HG03097 (cell line): Measurements from ENCODE around the gene VWA5B1.

ENCODE experiments used
- ATAC-seq: cut with Tn5 transposase; IDR thresholded peaks from one replicate; pipeline ENCODE4 v1.9.1; 2021; ENCODE audit not compliant: unreplicated experiment, low FRiP score

The VWA5B1 gene

DNA sequence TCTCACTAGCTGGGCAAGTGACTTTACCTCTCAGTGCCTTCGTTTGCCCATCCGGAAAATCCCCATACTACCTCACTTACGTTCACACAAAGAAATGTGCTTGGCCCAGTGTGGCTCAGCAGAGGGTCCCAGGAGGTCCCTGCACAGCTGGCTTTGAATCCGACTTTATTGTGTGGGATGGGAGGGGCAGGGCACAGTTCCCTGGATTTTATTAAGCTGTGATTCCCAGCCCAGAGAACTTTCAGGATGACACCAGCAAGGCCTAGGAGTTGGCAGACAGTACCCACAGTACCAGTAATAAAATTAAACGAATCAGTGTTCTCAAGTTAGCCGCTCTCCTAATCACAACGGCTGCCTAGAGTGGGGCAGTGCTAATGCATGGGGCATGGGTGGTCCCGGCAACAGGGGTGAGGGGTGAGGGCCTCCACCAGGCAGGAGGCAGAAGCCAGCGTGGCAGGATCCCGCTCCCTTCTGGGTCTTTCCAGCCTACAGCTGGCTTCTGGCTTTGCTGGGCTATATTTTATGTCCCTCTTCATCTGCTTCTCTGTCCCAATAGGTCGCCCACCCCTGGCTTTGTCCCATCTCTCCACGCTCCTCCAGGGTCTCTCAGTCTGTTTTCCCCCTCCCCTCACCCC, 74.9 kb downstream of the VWA5B1 start:
- ATAC-seq = no peak

DNA sequence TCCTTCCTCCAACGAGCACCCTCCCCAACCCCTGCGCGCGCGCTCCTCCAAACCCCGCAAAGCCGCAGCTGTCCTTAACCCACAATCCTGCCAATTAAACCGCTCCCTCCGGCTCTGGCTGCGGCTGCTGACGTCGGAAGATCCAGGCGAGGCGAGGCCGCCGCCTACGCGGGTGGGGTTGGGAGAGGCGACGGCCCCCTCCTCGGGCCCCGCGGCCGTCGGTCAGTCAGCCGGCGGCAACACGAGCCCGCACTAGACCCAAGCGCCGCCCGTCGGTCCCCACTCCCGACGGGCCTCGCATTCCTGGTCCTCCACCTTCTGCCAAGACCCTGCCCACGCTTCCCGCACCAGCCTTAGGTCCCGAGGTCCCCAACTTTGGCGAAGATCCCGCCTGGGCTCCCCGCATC, 75.4 kb downstream of the VWA5B1 start:
- ATAC-seq = no peak

DNA sequence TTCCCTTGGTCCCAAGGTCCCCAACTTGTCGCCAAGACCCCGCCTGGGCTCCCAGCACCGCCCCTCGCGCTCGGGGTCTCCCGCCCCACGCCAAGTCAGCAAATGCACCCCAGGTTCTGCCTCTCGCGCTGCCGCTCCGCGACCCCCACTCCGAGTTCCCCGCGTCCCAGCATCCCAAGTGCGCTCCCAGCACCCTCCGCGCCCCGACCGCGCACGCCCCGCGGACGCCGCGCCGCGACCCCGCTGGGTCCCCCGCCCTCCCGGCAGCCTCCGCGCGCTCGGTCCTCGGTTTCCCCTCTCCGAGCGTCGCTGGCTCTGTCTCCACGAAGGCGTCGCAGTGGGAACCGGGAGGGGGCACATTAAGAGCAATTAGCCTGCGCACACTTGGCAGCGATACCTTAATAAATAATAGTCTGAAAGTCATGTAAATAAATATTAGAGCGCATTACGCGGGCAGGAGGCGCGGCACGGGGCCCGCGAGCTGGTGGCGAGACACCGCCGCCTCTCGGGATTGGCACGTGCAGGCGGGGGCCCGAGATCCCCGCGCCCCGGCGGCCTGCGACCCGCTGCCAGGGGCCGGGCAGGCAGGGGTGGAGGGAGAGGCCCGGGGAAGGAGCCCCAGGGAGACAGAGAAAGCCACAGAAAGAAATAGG, 75.9 kb downstream of the VWA5B1 start:
- no peak for ATAC-seq

DNA sequence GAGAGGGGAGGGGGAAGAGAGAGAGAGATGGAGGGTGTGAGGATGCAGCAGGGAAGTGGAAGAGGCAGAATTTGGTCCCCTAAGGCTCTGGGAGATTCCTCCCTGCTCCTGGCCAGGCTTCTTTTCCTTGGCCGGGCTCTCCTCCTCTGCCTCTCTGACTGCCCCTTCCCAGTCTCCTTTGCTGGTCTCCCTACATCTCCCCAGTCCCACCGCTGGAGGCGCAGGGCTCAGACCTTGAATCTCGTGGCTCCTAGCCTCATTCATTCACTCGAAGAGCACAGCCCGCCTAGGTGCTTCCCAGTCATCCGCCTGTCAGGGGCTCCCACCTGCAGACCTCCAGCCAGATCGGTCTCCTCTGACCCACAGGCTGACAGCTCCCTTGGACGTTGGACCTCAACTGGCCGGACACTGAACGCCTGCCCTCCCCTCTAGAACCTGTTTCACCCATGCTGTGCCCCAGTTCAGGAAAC, 76.5 kb downstream of the VWA5B1 start:
- no peak for ATAC-seq

DNA sequence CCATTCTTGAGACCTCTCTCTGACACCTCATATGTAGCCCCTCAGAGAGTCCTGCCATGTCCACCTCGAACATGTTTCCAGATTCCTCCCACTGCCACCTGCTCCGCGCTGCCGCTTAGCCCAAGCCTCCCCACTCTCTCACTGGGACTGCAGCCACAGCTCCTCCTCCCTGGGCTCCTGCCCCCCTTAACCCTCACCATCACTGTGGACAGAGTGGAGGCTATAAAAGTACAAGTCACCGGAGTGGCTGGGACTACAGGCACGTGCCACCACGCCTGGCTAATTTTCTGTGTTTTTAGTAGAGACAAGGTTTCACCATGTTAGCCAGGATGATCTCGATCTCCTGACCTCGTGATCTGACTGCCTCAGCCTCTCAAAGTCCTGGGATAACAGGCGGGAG, 77.0 kb downstream of the VWA5B1 start:
- no peak for ATAC-seq

DNA sequence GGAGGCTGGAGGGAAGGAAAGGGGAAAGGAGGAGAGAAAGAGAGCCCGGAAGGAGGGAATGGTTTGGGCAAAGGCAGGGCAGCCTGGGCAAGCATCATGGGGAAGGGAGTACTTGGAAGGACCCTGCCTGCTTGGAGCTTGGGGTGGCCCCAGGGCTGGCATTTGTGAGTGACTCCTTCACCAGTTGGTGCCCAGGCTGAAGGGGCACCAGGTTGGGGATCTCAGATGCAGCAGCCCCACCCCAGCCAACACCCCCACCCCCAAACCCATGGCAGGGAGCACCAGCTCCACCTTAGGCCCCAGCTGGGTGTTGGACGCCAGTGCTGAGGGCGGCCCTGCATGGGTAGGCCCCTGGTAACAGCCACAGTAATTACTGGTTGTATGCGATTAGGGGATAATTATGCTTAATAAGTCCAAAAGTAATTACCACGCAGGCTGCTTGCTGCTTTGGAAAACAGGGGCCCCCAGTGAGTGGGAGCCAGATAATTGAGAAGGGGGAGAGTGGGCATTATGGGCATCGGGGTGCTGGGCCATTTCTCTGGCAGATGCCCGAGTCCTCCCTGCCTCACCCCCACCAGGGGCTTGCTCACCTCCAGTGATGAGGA, 78.3 kb downstream of the VWA5B1 start:
- ATAC-seq = no peak

DNA sequence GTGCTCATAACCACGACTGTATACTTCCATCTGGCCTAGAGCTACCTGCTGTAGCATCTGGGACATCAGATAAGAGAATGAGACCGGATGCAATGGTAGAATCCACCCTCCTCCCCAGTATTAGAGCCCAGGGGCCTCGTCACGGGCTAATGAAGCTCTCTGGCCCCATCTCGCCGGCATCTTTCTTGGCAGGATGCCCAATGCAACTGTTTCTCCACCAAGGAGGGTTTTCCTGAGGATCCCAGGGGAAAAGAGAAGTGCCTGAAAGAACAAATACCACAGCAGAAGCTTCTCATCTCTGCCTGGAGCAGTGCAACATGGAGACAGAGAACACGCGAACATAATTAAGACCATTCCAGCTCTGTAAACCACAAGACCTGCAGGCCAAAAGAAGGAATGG, 80.0 kb downstream of the VWA5B1 start:
- ATAC-seq = no peak

DNA sequence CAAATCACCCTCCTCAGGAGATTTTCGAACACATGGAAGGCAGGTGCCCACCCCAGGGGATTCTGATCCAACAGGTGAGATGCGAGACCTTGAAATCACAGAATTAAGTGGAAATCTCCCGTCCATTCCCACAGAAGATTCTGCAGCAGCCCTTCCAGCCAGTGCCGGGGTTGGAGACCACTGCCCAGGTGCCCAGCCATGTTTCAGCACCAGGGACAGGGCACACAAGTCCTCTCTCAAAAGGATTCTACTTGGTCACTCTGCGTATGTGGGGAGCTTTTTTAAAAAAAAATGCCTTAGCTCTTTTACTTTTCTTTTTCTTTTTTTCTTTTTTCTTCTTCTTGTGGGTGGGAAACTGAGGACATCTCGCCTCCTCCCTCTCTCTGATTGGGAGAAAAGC, 80.7 kb downstream of the VWA5B1 start:
- no peak for ATAC-seq

DNA sequence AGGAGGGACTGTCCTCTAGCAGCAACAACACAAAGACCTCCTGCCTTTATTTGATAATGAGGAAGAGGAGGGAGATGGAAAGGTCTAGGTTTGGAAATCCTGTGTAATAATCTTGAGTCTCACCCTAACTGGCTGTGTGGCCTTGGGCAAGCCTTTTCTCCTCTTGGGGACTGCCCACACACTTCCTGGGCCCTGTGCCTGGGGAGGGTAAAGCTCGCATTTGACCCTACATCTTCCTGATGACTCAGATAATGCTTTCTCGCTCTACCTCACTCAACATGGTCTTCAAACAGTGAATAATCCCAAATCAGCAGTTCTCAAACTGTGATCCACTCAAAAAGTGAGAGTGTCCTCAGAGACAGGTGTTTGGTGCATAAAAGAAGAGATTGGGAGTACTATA, 81.2 kb downstream of the VWA5B1 start:
- no peak for ATAC-seq

DNA sequence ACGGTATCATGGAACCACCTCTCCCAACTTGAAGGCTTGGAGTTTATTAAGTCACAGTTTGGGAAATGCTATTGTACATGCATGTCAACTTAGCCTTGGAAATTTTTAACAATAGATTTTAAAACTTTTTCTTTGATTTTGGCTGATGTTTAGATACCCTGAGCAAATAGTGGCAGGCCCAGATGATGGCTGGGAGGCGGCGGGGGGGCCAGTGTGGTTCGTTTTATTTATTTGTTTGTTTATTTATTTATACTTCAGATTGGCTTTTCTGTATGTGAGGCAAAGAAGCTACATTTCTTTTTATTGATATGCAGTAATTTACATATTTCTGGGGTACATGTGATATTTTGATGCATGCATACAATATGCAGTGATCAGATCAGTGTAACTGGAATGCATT, 82.0 kb downstream of the VWA5B1 start:
- no peak for ATAC-seq

DNA sequence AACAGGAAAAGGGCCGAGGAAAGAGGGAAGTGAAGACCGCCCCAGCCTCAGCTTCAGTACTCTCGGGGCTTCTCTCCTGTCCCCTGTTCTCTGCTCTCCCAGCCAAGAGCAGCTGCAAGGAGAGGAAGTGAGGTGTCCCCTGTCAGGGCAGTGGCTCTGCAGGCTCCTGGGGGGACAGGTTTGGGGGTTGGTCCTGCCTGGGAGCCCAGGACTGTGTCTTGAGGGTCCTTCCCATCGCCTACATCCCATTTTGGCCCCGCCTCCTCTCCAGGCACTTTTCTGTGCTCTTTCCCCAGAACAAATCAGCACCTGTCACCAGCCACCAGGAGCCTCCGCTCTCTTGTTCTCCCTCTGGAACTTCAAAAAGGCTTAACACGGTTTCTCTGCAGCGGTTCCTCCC, 82.6 kb downstream of the VWA5B1 start:
- ATAC-seq = no peak

DNA sequence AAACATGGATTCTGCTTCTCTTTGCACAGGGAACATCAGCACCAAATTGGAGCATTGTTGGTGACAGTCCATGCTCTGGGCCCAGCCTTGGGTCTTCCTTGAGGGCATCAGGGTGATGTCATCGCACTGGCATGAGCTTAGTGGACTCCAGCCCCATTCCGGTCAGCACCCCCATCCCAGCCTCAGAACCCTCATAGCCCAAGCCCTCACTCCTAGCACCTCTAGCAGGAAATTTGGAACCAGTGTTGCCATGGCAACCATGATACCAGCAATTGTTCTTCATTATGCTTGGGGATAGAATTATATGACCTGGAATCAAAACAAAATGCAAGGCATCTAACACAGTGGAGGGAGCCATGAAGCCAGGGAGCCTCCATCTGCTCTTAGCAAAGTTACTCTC, 83.1 kb downstream of the VWA5B1 start:
- ATAC-seq = no peak

DNA sequence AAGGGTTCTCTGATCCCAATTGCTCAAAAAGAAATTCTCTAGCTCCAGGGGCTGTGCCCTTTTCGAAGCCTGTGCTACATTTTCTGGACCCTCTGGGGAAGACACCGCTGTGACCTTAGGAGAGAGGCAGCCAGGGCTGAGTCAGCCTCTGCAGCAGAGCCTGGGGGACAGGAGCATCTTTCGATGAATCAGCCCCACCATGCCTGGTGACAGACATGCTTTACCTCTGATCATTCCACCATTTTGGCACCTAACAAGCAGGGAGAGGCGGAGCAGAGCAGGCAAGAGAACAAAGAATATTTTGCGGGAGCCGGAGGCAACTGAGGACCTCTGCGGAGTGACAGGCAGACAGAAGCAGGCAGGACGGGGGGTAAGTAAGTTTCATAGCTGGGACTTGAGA, 84.9 kb downstream of the VWA5B1 start:
- ATAC-seq = no peak

DNA sequence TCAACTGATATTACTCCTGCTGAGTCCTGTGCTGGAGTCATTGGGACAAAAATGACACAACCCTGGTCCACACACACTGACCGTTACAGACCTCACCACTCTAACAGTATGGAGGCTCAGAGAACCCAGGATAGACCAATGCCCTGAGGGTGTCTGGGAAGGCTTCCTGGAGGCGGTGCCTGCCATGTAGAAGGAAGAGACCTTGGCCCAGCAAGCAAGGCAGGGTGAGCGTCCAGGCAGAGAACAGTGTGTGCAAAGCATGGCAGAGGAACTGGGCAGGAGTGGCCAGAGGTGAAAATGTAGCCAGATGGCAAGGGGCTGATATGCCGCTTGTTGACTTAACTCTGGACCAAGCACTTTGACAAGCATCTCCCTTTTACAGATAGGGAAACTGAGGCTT, 85.5 kb downstream of the VWA5B1 start:
- no peak for ATAC-seq

DNA sequence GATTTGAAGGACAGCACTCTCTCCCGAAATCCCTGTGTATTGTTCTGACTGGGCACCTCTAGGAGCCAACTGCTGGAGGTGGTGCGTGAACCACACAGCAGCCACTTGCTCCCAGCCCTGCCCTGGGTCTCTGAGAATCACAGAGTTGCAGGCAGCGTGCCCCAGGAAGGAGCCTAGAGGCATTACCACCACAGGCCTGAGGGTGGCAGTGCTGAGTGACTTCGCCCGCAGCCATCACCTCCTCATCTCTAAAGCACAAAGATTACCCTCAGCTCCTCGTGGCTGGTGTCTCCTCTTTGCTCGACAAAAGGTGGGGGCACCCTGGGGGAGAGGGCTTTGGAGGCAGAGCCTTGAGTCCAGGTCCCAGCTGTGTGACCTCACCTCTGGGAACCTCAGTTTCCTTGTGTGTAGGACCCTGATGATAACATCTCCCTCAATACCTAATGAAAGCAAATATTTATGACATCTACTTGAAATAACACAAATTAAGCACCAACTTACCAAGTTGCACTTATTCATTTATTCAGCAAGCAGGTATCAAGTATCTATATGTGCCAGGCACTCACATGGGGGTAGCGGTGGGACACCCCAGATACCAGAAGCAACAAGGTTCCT, 86.3 kb downstream of the VWA5B1 start:
- no peak for ATAC-seq

DNA sequence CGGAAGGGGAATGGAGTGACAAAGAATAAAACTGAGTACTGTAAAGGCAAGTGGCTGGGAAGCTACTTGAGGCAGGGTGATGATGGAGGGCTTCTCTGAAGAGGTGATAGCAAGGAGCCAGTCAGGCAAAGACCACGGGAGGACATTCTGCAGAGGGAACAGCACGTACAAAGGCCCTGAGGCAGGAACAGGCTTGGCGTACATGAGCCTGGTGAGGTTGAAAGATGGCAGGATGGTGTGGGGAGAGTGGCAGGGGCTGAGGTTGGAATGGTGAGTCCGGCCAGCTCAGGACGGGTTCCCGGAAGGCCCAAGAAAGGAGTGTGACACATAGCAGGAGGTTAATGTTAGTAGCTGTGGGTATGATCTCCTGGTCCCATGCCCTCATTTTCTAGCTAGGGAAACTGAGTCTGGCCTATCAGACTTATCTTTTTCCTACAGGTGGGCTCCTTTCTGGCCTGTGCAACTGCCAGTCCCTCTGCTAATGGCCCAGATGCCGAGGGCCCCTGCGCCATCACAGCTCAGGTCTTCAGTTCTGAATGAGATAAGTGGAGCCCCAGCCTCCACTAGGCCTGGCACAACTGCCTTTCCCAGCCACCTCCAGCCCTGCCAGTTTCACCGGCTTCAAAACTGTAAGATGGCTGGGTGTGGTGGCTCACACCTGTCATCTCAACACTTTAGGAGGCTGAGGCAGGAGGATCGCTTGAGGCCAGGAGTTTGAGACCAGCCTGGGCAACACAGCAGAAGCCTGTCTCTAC, 87.0 kb downstream of the VWA5B1 start:
- ATAC-seq = no peak

DNA sequence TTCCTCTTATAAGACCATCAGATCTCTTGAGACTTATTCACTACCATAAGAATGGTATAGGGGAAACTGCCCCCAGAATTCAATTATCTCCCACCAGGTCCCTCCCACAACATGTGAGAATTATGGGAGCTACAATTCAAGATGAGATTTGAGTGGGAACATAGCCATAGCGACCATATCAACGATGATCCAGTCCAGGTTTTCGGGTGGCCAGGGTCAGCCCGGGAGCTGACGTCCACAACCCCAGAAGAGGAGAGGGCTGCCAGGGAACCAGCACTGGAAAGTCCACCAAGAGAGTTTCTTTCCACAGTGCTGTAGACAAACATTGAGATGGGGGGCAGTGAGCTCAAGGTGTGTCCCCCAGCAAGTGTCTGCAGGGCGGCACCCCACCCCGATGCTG, 88.4 kb downstream of the VWA5B1 start:
- no peak for ATAC-seq

DNA sequence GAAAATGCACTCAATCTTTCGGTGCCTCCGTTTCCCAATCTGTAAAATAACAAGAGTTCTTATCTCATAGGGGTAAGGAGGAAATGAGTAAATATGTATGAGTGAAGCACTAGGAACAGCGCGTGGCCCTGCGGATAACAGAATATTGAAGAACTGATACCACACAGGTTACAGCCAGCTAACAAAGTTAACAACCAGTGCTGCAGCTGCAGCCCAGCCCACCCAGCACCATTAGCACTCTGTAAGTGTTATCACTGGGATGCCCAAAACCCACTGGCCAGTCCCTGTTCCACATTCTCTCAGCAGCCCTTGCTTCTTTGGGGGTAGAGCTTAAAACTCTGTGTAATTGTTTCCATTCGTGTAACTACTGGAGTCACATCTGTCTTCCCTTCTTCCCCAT, 89.5 kb downstream of the VWA5B1 start:
- ATAC-seq = no peak

DNA sequence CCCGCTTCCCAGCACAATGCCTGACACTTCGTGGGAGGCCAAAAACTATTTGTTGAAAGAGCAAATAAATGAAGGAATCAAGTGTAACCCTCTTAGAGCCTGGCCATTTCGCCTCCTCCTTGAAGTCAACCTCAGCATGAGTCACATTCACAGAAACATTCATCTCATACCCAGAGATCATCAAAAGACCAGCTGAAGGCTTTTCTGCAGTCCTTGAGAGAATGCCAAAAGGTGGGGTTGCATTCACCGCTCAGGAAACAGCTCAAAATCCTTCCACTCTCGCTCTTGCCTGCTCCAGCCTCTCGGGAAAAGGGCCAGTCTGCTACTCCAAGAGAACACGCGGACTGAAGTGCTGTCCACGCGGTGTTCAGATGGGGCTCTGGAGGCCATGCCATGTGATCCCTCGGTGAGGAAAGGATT, 90.0 kb downstream of the VWA5B1 start:
- no peak for ATAC-seq

DNA sequence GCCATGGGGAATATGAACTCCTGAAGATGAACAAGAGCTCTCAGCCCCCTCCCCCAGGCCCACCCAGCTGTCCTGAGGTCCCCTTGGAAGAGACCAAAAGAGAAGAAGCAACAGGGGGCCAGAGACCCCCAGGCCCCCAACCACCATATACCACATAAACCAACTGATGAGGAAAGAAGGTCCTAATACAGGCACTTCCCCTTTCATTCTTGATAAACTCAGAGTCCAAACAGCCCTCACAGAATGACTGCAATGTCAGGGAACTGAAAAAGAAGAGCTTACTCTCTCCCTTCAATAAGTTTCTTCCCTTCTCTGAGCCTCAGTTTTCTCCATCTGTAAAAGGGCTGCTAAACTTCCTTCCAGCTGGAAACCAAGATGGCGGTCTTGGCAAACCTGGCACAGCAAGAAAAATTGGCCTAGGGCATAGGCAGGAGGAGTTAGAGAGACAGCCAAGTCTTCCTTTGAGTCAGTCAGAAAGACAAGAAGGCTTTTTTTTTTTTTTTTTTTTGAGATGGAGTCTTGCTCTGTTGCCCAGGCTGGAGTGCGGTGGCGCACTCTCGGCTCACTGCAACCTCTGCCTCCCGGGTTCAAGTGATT, 90.5 kb downstream of the VWA5B1 start:
- no peak for ATAC-seq

DNA sequence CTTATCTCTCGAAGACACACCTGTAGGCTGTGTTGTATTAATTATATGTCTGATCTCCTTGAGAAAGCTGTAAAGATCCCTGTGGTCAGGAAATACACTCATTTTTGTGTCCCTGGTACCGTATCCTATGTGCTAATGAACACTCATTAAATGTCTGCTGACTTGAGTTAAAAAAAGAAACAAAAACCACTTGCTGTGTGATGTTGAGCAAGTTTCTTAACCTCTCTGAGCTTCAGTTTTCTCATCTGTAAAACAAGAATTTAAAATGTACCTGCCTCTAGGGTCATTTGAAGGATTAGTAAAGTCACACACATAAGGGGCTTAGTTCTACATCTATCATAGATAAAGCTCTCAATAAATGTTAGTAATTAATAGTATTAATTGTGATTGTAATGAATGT, 91.3 kb downstream of the VWA5B1 start:
- no peak for ATAC-seq
